NCI-H1417 (cell line): ENCODE results near the gene CHRNE.
A peak's percentile ranks its signal among the peaks of the same experiment; 100 is the strongest.

Experiments
- DNase-seq, 3 experiments: peaks; one replicate each; lab custom pipeline; 2025; lab: John Stamatoyannopoulos, UW

CHRNE gene

DNA sequence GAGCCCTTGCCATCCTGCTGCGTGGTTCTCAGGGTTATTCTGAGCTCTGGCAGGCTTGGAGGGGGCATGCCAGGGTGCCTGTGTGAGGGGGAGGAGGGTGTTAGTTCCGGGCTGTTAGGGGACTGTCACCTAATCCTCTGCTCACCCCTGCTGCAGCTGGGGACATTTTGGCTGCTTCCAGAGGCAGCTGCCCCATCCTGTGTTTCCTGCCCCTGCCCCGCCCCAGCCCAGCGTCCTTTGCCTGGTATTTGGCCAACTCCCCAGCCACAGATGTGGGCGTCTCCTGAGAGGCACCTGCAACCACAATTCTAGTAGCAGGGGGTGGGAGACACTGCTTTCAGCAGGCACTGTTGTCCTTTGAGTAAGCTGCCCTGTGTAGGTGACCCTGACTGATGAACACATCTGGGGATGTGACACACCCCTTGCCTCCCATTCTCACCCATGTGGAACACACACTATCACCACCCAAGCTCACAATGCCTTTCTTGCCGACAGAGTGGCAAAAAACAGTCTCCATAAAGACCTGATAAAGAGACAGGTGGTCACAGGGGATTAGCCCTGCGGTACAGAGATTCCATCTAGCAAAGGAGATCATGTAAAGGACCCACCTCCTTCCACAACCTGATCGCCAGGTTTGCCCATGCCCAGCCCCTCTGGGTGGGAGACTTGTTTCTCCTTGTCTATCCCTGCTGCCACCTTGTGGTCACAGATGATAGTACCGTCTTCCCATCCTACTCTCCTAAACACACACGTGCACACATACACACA is at the start of gene CHRNE:
Gene CHRNE, minus strand, starts transcription at position 48 of the 768 bp plus-strand sequence. Its CDS starts 35 bp downstream, at position 13.
- peak; percentile 48 to 80 (median 53) for DNase-seq

GRCh38 chr17:4951486-4951885 is 48.6 kb upstream of the CHRNE start:
- DNase-seq, result no peak

DNA sequence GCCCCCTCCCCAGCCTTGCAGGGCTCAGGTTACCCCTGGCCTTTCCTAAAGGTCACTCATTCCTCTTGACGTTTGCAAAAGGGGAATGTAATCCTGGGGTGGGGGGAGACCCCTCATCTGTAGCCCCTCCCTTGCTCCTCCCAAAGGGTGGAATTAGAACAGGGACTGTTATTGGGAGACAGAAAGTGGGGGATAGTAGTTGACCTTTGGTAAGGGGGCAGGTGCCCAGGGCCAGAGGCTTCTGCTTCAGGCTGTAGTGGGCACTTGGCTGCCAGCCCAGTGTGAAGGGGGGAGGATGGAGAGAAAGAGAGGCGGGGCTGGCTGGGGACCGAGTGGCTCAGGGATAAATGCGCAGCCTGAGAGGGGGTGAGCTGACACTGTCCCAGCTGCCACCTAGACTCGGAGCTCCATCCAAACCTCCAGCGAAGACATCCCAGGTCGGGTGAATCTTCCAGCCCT is 47.9 kb upstream of the CHRNE start, which contains the start of gene ENO3:
Gene ENO3, plus strand, starts transcription at position 374 of the 459 bp plus-strand sequence. CDS start 711 bp downstream, outside the sequence.
- peak; percentile 24 to 68 (median 42) for DNase-seq

DNA sequence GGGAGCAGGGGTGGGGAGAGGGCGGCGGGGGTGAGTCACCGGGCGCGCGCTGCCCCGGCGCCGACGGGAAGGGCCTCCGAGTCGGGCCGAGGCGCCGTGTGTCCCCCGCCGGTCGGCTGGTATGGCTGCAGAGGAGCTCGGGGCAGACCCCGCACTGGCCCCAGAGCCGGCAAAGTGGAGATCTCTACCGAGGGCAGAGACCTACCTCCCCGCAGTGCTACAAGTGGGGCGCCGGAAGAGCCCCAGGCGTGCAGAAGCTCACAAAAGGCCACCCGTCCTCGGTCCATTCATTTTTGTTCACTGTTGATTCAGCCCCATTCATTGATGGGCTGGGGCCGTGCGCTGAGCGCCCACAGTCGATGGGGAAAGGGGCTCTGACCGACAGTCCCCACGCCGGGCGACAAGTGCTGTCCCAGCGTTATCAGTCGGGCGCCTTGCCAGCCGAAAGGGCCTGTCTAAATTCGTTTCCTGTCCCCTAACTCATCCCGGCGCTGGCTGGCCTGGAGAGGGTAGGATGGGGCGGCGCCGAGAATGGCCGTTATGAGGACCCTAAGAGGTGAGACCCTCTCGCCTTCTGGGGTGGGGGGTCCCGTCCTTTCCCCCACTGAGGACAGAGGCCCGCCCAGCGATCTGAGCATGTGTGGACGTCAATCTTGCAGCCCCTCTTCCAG is 47.3 kb upstream of the CHRNE start:
- peak in 1 of 3 experiments; percentile 51 for DNase-seq

DNA sequence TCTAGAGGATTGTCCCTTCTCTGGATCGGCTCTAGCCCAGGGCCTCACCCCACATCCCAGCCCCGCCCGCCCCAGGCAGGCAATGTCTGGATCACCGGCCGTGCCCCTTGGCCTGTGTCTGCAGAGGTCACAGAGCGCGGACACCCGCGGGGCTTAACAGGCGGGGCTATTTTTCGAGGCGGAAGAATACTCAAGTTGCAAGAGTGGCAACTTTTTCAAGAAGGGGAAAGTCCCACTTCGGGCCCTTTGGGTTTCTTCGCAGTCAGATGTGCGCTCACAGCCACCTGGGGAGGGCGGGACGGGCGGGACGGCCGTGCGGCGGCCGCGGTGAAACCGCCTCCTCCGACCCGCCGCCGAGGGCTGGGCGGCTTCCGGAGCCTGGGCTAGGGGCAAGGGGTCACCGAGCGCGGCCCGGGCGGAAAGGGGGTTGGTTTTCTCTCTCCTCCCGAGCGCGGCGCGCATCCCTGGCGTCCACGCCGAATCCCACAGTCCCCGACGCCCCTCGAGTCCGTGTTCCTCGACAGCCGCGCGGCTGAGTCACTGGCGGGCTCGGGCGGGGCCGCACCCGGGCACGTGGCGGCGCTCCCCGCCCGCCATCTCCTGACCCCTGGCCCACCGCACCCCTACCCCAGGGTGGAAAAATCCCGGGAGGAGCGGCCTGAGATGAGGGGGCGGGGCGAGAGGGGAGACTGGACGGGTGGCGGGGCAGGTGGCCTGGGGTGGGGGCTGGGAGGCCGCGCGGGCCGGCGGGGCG is 46.6 kb upstream of the CHRNE start:
- peak; percentile 30 to 69 (median 60) for DNase-seq

GRCh38 chr17:4948931-4949320 is 46.0 kb upstream of the CHRNE start:
- peak; percentile 63 to 80 (median 75) for DNase-seq

GRCh38 chr17:4948166-4948930 is 45.5 kb upstream of the CHRNE start, which contains the start of gene PFN1:
PFN1 (minus strand) TSS chr17:4948530; CDS start chr17:4948394, 136 bp downstream.
- peak; percentile 64 to 77 (median 69) for DNase-seq

GRCh38 chr17:4947411-4948165 is 44.7 kb upstream of the CHRNE start:
- DNase-seq, result peak in 2 of 3 experiments; percentile 48 to 49

DNA sequence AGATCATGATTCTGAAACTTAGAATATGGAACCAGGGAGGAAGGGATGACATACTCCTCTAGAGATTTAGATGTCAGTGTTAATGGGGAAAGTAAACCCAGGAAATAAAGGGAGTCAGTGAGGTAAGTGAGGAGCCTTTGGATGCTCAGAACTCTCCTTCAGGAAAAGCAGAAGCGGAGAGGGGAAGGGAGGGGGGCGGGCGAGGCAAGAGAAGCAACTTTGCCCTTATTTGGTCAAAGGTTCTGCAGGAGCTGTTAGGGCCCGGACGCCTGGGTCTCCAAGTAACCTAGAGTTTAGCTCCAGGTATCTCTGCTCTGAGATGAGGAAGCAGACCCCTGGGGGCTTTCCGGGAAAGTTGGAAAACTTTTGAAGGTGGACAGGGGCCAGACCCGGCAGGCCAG is 44.1 kb upstream of the CHRNE start:
- no peak for DNase-seq

DNA sequence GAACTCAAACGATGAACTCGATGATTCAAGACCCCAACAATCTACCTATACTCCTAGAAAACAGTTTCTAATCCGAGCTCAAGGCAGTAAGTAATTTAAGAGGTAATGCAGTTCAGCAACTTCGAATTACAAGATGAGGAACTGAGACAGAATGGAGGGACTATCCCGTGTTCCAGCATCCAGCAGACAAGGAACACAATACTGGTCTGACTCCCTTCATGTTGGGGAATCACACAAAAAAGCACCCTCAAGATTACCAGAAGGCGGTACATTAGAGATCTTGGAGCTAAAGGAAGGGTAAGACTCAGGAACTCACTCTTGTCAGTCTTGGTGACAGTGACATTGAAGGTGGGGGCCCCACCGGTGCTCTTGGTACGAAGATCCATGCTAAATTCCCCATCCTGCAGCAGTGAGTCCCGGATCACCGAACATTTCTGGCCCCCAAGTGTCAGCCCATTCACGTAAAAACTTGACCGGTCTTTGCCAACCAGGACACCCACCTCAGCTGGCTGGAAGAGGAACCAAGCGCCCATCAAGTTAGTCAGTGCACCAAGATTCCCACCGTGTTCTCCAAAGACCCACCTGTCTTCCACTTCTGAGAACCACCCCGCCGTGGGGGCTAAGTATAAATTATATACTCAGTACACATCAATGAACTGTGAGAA is 43.5 kb upstream of the CHRNE start:
- DNase-seq, result peak in 1 of 3 experiments; percentile 8

- DNase-seq, result no peak
These were observed 43.0 kb upstream of the CHRNE start for GRCh38 chr17:4945944-4946280.

DNA sequence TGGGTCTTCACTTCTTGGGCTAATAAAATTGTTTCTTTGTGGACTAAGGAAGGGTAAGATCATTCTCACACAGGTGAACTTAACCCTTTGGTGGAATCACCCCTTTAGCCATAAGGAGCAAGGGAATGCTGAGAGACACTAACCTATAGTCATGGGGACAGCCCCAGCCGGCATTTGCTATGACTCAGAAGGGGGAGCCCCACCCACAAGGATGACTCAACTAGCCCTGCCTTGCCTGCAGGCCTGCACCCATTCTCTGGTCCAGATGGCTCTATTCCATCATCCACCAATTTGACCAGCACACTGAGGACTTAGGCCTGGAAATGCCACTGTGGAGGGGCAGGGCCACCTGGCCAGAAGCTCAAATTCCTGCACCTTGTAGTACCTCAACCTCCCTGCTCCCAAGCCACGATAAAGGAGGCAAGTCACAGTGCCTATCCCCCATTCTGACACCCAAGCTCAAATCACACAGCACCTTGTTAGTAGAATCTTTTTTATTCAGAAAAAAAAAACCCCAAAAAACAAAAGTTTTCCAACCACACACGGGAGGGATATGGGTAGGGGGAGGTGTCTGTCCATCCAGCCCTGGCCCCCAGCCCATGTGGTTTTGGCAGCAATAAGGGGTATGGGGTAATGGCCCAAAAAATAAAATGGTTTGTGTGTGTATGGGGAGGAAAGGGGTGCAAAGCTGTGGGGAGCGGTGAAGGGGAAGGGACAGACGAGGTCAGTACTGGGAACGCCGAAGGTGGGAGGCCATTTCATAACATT is 42.5 kb upstream of the CHRNE start:
- DNase-seq, result peak in 1 of 3 experiments; percentile 38

DNA sequence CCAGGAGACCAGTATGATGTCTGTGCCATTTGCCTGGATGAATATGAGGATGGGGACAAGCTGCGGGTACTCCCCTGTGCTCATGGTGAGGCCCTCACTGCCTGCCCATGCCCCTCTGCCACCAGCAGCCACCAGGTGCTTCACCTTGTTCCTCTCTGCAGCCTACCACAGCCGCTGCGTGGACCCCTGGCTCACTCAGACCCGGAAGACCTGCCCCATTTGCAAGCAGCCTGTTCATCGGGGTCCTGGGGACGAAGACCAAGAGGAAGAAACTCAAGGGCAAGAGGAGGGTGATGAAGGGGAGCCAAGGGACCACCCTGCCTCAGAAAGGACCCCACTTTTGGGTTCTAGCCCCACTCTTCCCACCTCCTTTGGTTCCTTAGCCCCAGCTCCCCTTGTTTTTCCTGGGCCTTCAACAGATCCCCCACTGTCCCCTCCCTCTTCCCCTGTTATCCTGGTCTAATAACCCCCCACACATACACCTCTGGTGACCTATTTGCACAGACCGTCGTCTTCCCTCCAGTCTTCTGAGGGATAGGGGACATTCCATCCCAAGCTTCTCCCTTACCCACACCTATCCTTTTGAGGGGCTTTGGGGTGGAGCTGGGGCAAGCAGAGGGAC is 41.8 kb upstream of the CHRNE start:
- no peak for DNase-seq

GRCh38 chr17:4944163-4944553 is 41.3 kb upstream of the CHRNE start:
- DNase-seq, result no peak

DNA sequence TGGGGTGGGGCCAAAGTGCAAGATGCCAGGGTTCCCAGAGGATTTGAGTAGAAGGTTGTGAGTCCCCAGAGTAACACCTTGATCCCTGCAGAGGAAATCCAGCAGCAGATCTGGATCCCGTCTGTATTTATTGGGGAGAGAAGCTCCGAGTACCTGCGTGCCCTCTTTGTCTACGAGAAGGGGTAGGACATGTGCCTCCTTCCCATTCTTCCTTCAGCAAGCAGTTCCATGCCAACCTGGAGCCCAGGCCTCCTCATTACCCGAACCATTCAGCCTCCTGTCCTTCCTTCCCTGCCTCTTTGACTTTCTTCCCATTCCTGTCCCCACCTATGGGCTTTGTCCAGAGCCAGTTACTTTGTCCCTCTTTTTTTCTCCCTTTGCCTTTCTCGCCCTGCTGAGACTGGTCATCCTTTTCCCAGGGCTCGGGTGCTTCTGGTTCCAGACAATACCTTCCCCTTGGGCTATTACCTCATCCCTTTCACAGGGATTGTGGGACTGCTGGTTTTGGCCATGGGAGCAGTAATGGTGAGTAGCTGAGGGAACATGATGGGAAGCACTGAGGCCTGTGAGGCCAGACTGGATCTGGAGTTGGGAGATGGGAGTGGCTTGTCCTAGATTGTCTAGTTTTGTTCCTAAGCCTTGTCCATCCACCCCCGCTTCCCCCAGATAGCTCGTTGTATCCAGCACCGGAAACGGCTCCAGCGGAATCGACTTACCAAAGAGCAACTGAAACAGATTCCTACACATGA is 40.0 kb upstream of the CHRNE start:
- DNase-seq, result no peak

DNA sequence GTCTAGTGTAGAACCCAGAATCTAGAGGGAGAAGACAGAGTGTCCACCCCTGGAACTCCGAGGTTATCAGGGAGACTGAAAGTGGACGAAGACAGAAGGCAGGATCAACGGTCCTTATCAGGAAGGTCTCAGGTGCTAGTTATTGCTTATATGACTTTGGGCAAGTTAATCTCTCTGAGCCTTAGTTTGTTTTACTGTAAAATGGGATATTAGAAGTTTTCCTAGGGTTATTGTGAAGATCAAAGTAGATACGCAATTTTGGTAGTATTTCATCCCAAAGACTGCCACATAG is 38.4 kb upstream of the CHRNE start:
- DNase-seq, result no peak

DNA sequence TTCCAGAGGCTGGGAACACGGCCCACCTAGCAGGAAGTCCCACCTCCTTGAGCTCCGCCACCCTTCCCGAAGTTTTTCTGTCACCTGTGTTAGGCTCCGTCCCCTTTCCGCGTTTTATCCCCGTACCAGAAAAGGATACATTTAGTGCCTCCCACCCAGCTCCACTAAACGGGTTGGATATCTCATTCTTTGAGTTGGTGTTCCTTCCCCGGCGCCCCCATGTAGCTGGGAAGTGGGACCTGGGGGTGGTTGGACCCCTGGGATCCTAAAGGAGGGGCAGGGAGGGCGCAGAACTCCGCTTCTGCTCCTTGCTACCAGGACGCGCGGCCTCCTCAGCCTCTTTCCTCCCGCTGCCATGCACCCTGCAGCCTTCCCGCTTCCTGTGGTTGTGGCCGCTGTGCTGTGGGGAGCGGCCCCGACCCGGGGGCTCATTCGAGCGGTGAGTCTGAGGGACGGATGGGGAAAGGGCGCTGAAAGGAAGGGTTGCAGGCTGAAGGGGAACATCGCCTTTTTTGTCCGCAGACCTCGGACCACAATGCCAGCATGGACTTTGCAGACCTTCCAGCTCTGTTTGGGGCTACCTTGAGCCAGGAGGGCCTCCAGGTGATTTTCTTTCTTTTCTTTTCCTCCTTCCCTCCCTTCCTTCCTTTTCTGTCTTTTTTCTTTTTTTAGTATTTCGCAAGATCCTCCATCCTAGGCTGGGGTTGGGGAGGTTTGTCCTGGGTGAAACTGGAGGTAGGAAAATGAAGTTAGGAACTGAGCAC is 37.8 kb upstream of the CHRNE start:
- no peak for DNase-seq
